ENCODE results near the gene PTOV1. TPM values are rescaled to one million over a fixed set of nuclear protein-coding genes. Genes with fewer than 3 reads are reported as not detected.

PTOV1 gene
- total RNA-seq, 6 experiments from 2014 or later: 157 to 176 (median 162) TPM

- Mint-ChIP-seq H3K27ac (peak overlapping the region; percentile 67), H3K9me3 (no peaks in the 10 kb centered on the region), H3K36me3 (ENCODE audit: low read depth) (peaks cover 18% of the 10 kb centered on the region; the same call in 1 of the 2 replicates), H3K4me3 (peak overlapping the region; percentile 28; the same call in 1 of the 2 replicates), H3K27me3 (ENCODE audit: insufficient read depth) (peaks cover 24% of the 10 kb centered on the region), H3K4me1 (ENCODE audit: low read depth) (peaks cover 34% of the 10 kb centered on the region)
- no peak for DNase-seq
- no peak for TF ChIP-seq CTCF (IDR thresholded peaks at IDR 0.05)
These were observed 5.0 kb downstream of the PTOV1 start for GRCh38 chr19:49855676-49856573.

- Mint-ChIP-seq H3K9me3 (no peaks in the 10 kb centered on the region), H3K36me3 (ENCODE audit: low read depth) (peaks cover 18% of the 10 kb centered on the region; the same call in 1 of the 2 replicates), H3K27ac (peak overlapping the region; percentile 67), H3K27me3 (ENCODE audit: insufficient read depth) (peaks cover 24% of the 10 kb centered on the region), H3K4me1 (ENCODE audit: low read depth) (peaks cover 34% of the 10 kb centered on the region), H3K4me3 (no peak overlapping the region; the same call in 1 of the 2 replicates)
- no peak for DNase-seq
- TF ChIP-seq CTCF (IDR thresholded peaks at IDR 0.05): no peak; the same call in 1 of the 2 replicates
These were observed 5.6 kb downstream of the PTOV1 start for GRCh38 chr19:49856574-49857021.

- peaks cover 31% of the 10 kb centered on the region for H3K4me1 Mint-ChIP-seq (ENCODE audit: low read depth)
- H3K4me3 Mint-ChIP-seq: no peak overlapping the region; the same call in 1 of the 2 replicates
- H3K27ac Mint-ChIP-seq: peak overlapping the region; percentile 91; the same call in 1 of the 2 replicates
- peaks cover 14% of the 10 kb centered on the region; the same call in 1 of the 2 replicates for H3K36me3 Mint-ChIP-seq (ENCODE audit: low read depth)
- H3K9me3 Mint-ChIP-seq: no peaks in the 10 kb centered on the region
- H3K27me3 Mint-ChIP-seq (ENCODE audit: insufficient read depth): peaks cover 21% of the 10 kb centered on the region
- TF ChIP-seq CTCF (IDR thresholded peaks at IDR 0.05): no peak
- no peak for DNase-seq
These were observed 6.3 kb downstream of the PTOV1 start for GRCh38 chr19:49857061-49857837.

GRCh38 chr19:49857838-49858087 lies 6.8 kb downstream of the PTOV1 start:
- Mint-ChIP-seq H3K4me1 (ENCODE audit: low read depth) (peaks cover 26% of the 10 kb centered on the region), H3K27me3 (ENCODE audit: insufficient read depth) (peaks cover 21% of the 10 kb centered on the region), H3K27ac (peak overlapping the region; percentile 91), H3K4me3 (no peak overlapping the region; the same call in 1 of the 2 replicates), H3K9me3 (no peaks in the 10 kb centered on the region), H3K36me3 (ENCODE audit: low read depth) (peaks cover 12% of the 10 kb centered on the region; the same call in 1 of the 2 replicates)
- no peak for TF ChIP-seq CTCF (IDR thresholded peaks at IDR 0.05)
- DNase-seq: no peak

- DNase-seq: no peak
- no peak for TF ChIP-seq CTCF (IDR thresholded peaks at IDR 0.05)
- Mint-ChIP-seq H3K27ac (peak overlapping the region; percentile 91), H3K9me3 (no peaks in the 10 kb centered on the region), H3K27me3 (ENCODE audit: insufficient read depth) (peaks cover 25% of the 10 kb centered on the region), H3K4me1 (ENCODE audit: low read depth) (peaks cover 22% of the 10 kb centered on the region), H3K4me3 (peak overlapping the region; percentile 69), H3K36me3 (ENCODE audit: low read depth) (peaks cover 16% of the 10 kb centered on the region)
These were observed 7.4 kb downstream of the PTOV1 start for GRCh38 chr19:49858088-49858985.
